HG02840 (cell line): ENCODE measurements around the gene CAMTA1.

Experiments used
- ATAC-seq: cut with Tn5 transposase; IDR thresholded peaks from one replicate; pipeline ENCODE4 v1.9.1; 2021; ENCODE audit warnings: mild to moderate bottlenecking, moderate library complexity, moderate number of reproducible peaks; ENCODE audit not compliant: unreplicated experiment, low FRiP score

CAMTA1 gene

DNA sequence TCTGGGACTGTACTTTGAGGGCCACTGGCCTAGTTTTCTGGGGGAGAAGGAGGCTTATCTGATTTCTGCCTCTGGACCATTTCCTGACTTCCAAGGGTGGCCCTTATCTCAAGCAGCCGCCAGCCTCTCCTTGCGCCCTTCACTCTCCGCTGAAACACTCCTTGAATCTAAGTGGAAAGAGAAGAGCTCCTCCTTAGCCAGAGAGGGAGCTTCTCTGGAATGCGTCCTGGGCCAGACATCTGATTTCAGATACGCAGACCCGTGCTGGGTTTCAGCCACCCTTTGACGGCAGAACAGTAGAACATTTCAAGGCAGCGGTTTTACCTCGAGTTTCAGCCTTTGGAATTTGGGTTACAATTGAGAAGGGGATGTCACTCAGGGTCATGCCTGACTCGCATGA is 308.0 kb downstream of the CAMTA1 start:
- no peak for ATAC-seq

DNA sequence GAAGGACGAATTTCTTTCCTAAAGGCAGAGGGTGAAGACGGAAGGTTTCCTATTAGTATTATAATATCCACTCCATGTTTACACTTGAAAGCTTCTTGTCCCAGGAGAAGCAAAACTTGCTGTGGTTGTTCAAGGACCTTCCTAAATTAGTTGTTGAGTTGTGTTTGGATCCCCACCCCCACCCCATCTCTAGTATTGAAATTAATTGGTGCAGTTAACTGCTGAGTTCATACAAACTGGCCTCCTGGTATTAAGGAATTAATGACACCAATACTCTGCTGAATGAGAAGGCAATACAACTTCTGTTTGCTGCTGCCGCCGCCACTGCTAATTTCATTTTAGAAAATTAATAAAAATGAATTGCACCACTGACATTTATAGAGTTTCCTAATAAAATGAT is 308.8 kb downstream of the CAMTA1 start:
- no peak for ATAC-seq

DNA sequence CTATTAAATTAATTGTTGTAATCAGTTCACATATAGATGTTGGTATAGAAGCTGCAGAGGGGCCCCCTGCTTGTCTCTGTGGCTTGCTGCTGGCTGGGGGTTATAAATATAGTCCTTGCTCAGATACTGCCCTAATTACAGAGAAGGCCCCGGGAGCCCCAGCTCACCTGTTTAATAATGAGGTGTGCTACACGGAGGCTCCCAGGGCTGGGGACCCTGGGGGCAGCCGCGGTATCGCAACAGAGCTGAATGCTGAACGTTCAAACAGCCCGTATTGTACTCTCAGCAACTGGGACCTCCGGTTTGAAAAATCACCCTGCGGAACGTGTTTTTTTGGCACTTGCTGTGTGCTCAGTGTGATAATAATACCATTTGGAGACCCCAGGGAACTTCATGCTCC is 309.3 kb downstream of the CAMTA1 start:
- ATAC-seq = no peak

DNA sequence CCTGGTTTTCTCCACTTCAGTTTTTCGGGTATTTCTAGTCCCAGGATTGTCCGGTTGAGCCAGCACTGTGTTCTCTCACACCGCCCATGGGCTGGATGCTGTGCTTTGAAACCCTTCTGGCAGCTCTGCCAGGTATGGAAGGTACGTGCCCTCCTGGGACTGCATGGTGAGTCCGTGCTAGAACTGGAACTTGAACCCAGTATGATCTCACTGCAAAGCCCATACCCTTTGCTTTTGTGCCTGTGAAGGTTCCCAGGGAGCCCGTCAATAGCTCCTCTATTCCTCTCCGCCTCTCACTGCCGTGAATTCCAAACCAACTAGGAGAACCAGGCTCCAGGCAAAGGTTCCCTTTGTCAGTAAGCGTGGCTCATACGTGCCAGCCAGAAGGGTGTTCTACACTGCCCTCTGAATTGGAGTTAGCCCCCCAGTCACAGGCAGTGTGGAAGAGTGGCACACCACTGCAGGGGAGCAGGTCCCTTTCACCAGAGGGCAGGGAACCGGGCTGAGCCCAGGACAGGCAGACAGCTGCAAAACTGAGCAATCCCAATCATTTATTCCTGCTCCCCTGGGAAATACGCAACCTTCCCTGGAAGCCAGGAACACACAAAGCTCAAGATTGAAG is 310.2 kb downstream of the CAMTA1 start:
- no peak for ATAC-seq

DNA sequence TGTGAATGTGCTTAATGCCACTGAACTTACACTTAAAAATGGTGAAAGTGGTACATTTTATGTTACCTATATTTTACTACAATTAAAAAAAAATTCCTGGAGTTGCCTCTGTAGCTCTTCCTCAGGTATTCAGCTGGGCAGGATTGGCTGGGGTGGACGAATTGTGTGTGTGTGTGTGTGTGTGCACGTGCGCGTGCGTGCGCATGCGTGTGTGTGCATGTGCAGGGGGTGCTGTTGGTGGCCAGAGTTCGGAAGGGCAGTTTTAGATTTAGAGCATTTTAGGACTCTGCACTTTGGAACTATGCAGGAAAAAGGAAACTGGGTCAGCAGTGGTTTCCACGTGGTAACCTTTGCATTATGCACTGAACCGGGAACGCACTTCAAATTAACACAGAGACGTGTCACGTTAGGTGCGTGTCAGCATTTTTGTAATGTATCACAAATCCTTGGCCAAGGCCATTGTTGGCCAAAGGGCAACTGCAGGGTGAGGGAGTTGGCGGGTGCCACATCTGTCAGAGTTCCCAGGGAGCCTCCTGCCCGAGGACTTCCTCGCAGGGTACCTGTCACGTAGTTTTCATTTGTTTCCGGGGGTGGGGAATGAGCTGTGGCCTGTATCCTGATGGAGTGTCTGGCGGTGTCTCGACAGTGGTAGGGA is 312.8 kb downstream of the CAMTA1 start:
- no peak for ATAC-seq

DNA sequence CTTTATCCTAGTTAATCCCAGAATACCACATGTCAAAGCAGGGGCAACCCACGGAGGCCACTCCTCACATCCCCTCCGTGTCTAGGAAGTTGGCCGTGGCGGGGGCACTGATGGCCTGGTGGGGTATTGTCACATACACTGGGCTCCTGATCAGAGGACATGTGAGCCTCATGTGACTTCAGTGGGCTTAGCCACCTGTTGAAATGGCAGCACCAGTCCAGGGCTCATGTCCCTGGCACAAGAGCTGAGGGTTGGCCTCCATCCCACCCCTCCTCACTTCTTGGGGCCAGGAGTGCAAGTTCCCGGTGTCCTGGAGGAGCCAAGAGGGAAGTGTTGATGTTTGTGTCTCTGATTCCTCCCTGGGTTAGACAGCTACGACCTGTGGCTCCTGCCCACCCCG is 313.4 kb downstream of the CAMTA1 start:
- no peak for ATAC-seq

DNA sequence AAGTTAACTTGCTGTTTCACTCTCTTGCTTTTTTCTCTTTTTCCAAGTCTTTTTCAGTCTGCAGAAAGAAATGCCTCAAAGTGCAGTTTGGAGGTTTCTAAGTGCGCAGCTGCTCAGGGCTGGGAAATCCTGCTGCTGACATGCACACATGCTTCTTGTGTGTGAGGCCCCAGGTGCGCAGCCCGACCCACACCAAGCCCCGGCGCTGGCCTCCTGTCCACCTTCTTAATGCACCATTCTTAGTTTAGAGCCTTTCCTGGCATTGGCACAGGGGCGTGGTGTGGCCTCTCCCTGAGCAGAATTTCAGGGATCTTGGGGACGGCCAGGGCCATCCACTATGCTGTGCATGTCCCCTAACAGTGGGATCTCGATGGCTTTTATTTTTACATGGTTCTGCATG is 315.2 kb downstream of the CAMTA1 start:
- no peak for ATAC-seq

DNA sequence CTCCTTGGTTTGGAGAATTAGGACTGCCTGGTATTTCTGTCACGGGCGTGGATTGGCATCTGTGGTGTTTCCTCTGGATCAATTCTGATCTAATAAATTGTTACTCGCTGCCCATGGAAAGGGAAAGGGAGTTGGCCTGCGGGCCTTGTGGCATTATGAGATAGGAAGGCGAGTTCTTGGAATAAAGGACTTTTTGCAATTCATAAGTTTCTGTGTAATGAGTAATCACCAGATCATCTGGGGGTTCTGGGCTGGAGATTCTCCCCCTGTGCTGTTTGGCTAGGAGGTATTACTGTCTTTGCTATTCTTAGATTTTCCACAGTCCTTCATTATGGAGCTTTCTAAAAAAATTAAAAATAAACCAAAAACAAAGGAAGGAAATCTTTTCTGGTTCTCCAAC is 315.9 kb downstream of the CAMTA1 start:
- no peak for ATAC-seq

DNA sequence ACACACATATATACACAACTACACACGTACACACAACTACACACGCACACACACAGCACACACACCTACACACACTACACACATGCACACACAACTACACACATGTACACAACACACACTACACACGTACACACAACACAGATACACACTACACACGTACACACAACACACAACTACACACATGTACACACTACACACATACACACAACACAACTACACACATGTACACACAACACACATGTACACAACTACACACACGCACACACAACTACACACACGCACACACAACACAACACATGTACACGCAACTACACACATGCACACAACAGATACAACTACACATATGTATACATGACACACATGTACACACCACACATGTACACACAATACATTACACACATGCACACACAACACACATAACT is 318.1 kb downstream of the CAMTA1 start:
- no peak for ATAC-seq

DNA sequence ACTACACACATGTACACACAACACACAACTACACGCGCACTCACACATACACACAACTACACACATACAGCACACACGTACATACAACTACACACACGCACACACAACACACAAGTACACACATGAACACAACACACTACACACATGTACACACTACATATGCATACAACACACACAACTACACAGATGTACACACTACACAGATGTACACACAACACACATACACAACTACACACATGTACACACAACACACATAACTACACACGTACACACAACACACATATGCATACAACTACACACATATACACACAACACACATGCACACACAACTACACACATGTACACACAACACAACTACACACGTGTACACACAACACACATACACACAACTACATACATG is 318.6 kb downstream of the CAMTA1 start:
- no peak for ATAC-seq

DNA sequence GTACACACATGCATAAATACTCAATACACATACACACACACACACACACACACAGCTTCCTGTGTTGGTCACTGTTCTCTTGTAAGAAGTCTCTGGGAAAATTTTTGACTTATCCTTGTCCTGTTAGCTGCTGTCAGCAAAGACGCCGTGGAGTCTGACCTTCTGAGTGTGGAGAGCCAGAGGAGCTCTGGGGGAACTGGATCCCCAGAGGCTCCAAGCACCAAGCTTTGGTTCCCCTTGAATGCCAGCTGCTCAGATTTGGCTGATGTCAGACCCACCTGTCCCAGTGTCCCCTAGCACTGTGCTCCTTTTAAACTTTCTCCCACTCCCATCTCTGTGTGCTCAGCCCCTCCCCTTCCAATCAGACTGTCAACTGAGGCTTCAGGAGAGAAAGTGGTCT is 319.1 kb downstream of the CAMTA1 start:
- no peak for ATAC-seq

DNA sequence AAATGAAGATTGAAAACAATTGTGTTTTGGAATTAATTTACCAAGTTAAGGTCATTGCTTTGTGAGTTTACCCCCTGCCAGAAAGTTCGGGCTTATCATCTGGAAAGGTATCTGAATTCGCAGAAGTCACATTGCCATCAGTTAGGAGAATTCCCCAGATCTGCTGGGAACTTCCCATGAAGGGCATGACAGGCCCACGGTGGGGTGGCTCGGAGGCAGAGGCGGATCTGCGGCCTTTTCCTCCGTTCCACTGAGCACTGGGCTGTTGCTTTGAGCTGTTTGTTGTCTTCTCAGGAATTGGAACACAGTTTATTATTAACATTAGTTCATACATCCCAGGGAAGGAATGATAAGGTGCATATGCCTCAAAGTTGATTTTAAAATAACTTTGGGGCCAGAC is 320.0 kb downstream of the CAMTA1 start:
- no peak for ATAC-seq

DNA sequence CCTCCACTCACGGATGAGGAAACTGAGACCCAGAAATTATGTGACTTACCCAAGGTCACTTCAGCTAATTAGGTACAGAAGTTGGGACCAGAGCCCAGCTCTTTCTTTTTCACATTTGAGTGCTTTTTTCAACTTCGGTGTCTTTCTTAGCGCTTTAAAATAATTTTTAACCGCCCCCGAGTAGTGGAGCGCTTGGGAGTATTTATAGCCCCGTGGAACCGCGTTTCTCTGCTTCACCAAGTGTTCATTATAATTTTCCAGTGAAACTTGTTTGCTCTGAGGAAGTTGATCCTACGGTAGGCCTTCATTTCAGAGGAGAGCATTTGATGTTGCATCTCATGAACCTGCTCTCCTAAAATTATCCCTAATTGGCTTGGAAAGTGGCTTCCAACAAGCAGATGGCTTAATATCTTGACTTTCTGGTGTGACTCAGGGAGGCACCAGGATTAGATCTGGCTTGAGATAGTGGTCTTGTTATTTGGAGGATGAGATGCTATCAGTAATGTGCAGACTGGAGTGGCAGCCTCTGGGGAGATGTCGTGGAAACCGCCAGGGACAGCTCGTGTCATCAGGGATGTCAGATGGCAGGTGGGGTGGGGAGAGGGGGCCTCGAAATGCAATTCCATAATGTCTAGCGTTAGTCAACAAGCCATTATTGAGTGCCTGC is 321.3 kb downstream of the CAMTA1 start:
- no peak for ATAC-seq

DNA sequence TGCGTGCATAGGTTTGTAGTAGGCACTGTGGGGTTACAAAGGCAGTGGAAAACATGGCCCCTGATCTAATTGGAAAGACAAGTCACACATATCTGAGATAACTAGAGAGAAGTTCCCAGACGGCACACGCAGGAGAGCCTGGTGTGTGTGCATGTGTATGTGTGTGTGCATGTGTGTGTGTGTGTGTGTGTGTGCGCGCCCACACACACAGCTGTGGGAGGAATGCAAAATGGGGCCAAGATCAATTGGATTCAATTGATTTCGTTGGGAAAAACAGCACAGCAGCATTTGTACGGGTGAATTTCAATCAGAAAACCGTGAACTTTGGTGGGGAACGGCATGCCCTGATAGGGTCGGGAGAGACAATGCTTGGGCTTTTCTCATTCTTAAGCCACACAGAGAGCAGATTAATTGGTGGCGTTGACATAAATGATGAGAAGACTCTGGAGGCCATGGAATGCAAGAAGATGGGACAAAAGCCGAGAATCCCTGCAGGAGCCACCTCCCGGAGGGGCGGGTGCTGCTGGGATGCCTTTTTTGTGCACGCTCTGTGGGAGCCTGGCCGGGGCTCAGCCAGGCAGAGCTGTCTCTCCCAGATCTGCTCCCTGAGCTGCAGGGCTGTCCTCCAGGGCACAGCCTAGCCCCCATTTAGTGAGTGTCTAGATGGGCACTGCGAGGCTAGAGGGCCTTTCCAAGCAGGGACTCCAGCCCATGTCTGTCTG is 322.0 kb downstream of the CAMTA1 start:
- ATAC-seq = no peak

DNA sequence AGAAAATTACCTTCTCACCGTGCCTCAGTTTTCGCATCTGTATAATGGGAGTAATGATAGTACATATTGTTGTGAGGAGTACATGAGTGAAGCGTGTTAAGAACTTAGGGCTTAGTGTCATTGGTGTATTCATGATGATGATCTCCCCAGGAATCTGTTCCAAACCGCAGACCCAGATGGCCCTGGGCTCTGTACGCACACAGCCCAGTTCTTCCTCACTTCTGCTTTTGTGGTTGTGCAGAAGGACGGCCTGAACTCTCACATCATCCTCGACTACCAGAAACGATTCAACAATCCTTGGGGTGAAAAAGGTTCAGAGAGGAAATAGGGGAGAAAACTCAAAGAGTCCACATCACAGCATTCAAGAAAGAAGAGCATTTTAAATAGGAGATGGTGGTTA is 323.0 kb downstream of the CAMTA1 start:
- no peak for ATAC-seq

DNA sequence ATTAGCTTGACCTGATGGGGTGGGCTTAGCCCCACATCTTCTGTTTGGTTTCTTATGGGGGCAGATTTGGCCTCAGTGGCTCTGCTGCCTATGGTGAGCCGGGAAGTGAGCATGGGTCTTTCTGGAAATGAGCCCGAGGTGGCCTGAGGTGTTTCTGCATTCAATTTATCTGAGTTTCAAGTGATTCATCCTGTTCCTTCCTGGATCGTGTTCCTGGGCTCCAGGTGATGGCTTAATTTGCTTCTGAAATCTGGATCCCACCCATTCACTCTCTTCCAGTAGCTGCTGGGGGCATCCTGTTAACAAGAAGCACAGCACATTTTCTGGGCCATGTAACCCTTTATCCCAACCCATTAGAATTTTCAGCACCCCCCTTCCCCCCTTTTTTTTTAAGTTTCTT is 324.6 kb downstream of the CAMTA1 start:
- ATAC-seq = no peak

DNA sequence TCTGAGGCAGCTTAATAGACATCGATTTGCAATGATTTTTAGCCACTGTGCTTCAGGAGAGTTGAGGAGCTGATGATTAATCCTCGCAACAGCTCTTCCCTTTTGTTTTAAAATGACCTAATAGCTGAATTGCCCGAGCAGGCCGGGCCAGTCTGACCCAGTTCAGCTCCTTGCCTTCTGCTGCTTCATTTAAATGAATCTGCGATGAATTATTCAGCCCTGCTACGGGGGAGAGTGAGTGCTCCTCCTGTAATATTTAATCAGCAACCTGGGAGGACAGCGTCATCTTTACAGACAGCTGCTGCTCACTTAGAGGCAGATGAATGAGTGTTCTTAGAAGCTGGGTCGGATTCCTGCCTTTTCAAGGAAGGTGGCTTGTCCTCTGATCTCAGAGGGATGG is 325.1 kb downstream of the CAMTA1 start:
- no peak for ATAC-seq

DNA sequence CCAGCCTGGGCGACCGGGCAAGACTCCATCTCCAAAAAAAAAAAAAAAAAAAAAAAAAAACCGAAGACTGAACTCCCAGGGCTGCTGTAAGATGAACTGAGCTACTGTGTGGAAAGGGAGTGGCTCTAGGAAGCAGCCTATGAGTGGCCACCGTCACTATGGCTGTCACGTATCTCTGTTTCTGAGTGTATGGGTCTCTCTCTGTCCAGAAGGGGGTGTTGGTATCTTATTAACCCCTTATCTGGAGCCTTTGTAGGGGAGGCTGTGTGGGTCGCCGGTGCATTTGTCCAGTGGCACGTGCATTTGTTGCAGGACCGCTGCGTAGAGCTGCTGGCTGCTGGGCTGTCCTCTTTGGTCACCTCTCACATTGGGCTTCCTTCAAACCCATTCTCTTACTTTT is 326.6 kb downstream of the CAMTA1 start:
- ATAC-seq = no peak

DNA sequence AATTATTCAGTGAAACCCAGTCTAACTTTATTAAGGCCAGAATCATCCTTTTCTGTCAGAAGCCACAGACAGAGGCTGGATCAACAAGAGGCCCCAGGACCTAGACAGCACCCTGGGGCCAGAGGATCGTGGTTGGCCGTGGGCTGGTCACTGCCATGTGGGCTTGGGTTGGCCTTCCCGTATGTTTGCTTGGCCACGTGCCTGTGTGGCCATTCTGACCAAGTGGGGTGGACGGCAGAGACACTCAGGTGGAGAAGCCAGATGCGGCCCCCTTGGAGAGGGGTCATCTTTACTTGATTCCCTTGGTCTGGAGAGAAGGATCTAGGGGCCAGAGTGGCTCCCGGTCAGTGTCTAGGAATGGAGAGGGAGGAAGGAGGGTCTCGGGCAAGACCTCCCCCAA is 327.9 kb downstream of the CAMTA1 start:
- ATAC-seq = no peak

DNA sequence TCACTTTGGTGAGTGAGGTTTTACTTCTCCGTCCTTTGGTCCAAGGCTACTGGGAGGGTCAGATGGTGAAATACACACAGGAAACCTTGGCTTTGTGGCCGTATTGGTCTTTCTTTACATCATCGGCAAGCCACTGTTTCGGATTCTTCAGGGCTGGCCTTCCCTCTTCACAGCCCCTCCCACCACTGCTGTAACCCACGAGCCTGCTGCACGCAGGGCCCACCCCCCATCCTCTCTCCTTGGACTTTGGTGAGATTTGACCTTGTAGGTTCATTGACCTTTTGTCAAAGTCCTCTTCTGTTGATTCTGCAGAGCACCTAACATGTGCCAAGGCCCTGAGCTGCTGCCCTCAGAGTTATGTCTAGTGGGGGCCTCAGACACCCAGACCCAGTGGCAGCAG is 328.6 kb downstream of the CAMTA1 start:
- ATAC-seq = no peak

DNA sequence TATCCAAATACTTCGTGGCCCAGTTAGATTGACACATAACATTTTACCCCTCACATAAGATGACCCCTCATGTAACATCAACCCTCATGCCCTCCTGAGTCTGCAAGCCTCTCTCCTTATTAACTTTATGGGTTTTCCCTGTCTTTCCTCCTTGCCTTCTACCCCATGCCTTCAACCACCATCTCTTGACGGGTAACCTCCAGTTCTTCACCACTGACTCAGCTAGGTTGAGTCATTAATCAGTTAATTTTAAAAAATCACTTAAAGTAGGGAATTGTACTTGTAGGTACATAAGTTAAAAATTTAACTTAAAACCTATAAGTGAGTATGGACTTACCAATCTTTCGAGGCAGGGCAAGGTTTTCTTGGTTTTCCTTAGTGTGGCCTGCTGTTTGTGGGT is 330.7 kb downstream of the CAMTA1 start:
- ATAC-seq = no peak
